Gastroesophageal sphincter (tissue), 4 donors: ENCODE results near the gene GTF2I. TPM values are rescaled to one million over a fixed set of nuclear protein-coding genes. Genes with fewer than 3 reads are reported as not detected.
"Not testable (repeated sequence)": the region's sequence is repeated elsewhere in the genome, so short reads cannot be mapped to it uniquely, and the experiment has no call there.

Experiments
- ATAC-seq: fragments of 150-250 bp; one replicate; pipeline ENCODE4 v1.9.1; 2016; ENCODE audit warnings: mild to moderate bottlenecking, moderate library complexity
- H3K27ac ChIP-seq, 4 donors: fragments of 200-600 bp; sonication (generic) in 3 of 4; 1 replicate in 3 of 4; 2 replicates in 1 of 4; pipeline ENCODE4 v1.5.1; 2016 to 2019
- H3K27me3 ChIP-seq: fragments of 200-600 bp; sonication (generic); one replicate; pipeline ENCODE4 v1.5.1; 2019
- H3K36me3 ChIP-seq, 2 donors: fragments of 200-600 bp; sonication (generic); one replicate each; pipeline ENCODE4 v1.5.1; 2019; ENCODE audit warnings: control low read depth in 1 of 2
- H3K4me1 ChIP-seq, 3 donors: fragments of 200-600 bp; sonication (generic); 1 replicate in 2 of 3; 2 replicates in 1 of 3; pipeline ENCODE4 v1.5.1; 2016 to 2019; ENCODE audit warnings: control low read depth in 2 of 3
- H3K4me3 ChIP-seq, 2 donors: fragments of 200-600 bp; sonication (generic); one replicate each; pipeline ENCODE4 v1.5.1; 2019; ENCODE audit warnings: mild to moderate bottlenecking in 1 of 2, moderate library complexity in 1 of 2
- H3K9me3 ChIP-seq, 3 donors: fragments of 200-600 bp; sonication (generic); one replicate each; pipeline ENCODE4 v1.5.1; 2017 to 2019; ENCODE audit warnings: control low read depth in 2 of 3
- EP300 ChIP-seq: sonication (generic); formaldehyde crosslinking; IDR thresholded peaks from one replicate; pipeline ENCODE4 v1.6.1; 2017; ENCODE audit warnings: antibody characterized with exemption, mild to moderate bottlenecking
- POLR2A ChIP-seq, 2 donors: fragments of 450-650 bp; IDR thresholded peaks; one replicate each; pipeline ENCODE4 v1.6.1; 2017; ENCODE audit warnings: antibody characterized with exemption in 2 of 2, mild to moderate bottlenecking in 2 of 2, moderate library complexity in 1 of 2
- POLR2AphosphoS5 ChIP-seq: sonication (generic); formaldehyde crosslinking; IDR thresholded peaks from one replicate; pipeline ENCODE4 v1.6.1; 2017; ENCODE audit warnings: antibody characterized with exemption
- WGBS, 2 donors: methylation state at CpG; one replicate each; pipeline ENCODE4 v1.1.5; 2018; ENCODE audit warnings: low coverage in 1 of 2; 5-methylcytosine and 5-hydroxymethylcytosine counted together
- total RNA-seq, 4 donors: library from RNA; depleted of rRNA; stranded (reverse); fragments of >200 nt; gene quantifications; one replicate each; pipeline ENCODE4 v1.1.0, GENCODE V29; 2016
- TF ChIP-seq, protein P1 (sequence below), 4 experiments: fragments of 200-600 bp in 2 of 4; fragments of 450-650 bp in 2 of 4; sonication (generic) in 1 of 4; IDR thresholded peaks; one replicate each; pipeline ENCODE4 v1.5.1; 2017 to 2019; ENCODE audit warnings: antibody characterized with exemption in 4 of 4, mild to moderate bottlenecking in 2 of 4, moderate library complexity in 2 of 4

GTF2I gene
- total RNA-seq, 4 donors from 2014 or later, result 116 to 173 (median 154) TPM

DNA sequence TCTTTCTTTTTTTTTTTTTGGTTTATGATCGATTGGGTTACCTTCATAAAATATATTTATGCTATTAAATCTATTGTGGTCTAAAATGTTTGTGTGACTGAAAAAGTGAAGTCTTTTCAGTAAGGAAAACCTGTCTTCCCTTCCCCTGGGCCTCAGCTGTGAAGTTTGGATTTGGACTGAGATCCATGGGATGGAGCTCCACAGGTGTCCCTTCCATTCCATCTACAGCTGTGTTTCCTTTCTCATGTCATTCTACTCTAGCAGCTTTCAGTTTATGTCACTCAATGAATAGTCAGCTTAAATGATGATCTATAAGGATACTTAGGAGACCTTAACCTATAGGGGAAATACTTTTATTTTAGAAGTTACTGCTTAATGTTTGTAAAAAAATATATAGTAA lies 68.3 kb downstream of the GTF2I start:
- TF ChIP-seq POLR2AphosphoS5, result no peak
- TF ChIP-seq, protein P1, sequence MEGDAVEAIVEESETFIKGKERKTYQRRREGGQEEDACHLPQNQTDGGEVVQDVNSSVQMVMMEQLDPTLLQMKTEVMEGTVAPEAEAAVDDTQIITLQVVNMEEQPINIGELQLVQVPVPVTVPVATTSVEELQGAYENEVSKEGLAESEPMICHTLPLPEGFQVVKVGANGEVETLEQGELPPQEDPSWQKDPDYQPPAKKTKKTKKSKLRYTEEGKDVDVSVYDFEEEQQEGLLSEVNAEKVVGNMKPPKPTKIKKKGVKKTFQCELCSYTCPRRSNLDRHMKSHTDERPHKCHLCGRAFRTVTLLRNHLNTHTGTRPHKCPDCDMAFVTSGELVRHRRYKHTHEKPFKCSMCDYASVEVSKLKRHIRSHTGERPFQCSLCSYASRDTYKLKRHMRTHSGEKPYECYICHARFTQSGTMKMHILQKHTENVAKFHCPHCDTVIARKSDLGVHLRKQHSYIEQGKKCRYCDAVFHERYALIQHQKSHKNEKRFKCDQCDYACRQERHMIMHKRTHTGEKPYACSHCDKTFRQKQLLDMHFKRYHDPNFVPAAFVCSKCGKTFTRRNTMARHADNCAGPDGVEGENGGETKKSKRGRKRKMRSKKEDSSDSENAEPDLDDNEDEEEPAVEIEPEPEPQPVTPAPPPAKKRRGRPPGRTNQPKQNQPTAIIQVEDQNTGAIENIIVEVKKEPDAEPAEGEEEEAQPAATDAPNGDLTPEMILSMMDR (IDR thresholded peaks at IDR 0.05), result no peak
- TF ChIP-seq EP300, result no peak
- no peak for TF ChIP-seq POLR2A (IDR thresholded peaks at IDR 0.05)
- H3K9me3 ChIP-seq, result no peaks in the 10 kb centered on the region
- no peak overlapping the region for H3K4me3 ChIP-seq
- H3K27ac ChIP-seq, result peak overlapping the region in 2 of 4 donors; percentile 46 to 48
- WGBS, 2 donors, result 88 to 91% methylated on average over 1 of the region's 1 CpG
- peaks cover 0 to 19% of the 10 kb centered on the region in 2 donors for H3K36me3 ChIP-seq
- H3K27me3 ChIP-seq, result no peaks in the 10 kb centered on the region
- no peak for ATAC-seq
- H3K4me1 ChIP-seq, result peaks cover 0 to 29% (median 0%) of the 10 kb centered on the region in 3 donors

DNA sequence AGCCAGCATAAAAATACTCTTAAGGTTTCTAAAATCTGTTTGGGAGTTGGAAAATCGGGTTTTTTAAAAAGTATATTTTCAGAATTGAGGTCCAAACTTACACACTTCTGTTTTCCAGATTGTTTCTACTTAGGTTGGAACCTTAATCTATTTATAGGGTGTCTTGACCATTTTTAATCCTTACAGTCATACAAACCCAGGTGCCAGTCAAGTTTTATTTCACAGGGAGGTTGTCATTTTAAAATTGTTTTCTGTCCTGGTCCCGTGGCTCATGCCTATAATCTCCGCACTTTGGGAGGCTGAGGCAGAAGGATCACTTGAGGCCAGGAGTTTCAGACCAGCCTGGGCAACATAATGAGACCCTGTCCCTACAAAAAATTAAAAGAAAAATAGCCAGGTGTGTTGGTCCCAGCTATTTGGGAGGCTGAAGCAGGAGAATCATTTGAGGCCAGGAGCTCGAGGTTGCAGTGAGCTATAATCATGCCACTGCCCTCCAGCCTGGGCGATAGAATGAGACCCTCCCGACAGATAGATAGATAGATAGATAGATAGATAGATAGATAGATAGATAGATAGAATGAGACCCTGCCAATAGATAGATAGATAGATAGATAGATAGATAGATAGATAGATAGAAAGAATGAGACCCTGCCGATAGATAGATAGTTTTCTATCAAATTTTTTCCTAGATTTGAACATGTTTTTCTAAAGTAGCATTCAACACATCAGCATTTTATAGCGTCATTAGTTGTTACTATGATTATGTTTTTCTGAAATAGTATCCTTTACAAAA lies 69.0 kb downstream of the GTF2I start:
- no peaks in the 10 kb centered on the region for H3K9me3 ChIP-seq
- H3K36me3 ChIP-seq, result peaks cover 0 to 12% of the 10 kb centered on the region in 2 donors
- 83 to 88% methylated on average over 4 to 8 of the region's 8 CpGs for WGBS, 2 donors
- ATAC-seq, result no peak
- no peak overlapping the region for H3K4me3 ChIP-seq
- H3K27ac ChIP-seq, result peak overlapping the region in 3 of 4 donors; percentile 48 to 67 (median 56)
- peaks cover 0 to 29% (median 0%) of the 10 kb centered on the region in 3 donors for H3K4me1 ChIP-seq
- no peaks in the 10 kb centered on the region for H3K27me3 ChIP-seq
- TF ChIP-seq, protein P1 (IDR thresholded peaks at IDR 0.05), result no peak
- TF ChIP-seq POLR2AphosphoS5 (no peak), EP300 (no peak), POLR2A (IDR thresholded peaks at IDR 0.05) (no peak)

DNA sequence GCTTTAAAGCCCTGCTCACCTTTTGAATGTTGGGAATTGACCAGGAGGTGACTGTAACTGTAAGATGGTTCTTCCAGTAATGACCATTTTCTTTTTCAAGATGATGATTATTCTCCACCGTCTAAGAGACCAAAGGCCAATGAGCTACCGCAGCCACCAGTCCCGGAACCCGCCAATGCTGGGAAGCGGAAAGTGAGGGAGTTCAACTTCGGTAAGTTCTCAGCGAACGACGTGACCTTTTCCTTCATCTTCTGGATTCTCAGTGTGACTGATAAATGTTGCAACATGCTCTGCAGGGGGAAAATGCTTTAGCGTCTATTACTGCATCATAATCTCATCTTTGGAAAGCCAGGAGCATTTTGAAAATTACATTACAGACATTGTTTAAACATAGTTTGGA lies 71.2 kb downstream of the GTF2I start:
- H3K27me3 ChIP-seq, H3K36me3 ChIP-seq, H3K9me3 ChIP-seq, H3K27ac ChIP-seq, H3K4me3 ChIP-seq: not testable (repeated sequence)
- ATAC-seq, result peak; percentile 34
- WGBS, 2 donors, result no CpG with 5 or more reads among the region's 10 CpGs
- H3K4me1 ChIP-seq, result peaks cover 0 to 29% (median 0%) of the 10 kb centered on the region in 3 donors

DNA sequence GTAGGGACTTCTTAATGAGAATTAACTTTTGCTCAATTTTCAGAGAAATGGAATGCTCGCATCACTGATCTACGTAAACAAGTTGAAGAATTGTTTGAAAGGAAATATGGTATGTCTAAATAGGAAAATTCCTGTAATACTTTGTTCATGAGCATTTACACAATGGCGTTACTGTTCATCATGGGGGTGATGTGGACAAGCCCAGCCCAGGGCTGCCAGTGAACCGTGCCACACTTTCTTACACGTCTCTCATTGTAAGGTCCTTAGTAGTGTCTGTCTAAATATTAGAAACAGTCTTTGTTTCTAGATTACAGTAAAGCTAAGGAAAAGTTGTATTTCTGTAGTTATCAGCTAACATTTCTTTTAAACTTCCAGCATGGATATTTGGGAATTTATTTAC lies 72.7 kb downstream of the GTF2I start:
- H3K27me3 ChIP-seq, H3K4me3 ChIP-seq, H3K36me3 ChIP-seq, H3K27ac ChIP-seq, H3K9me3 ChIP-seq: not testable (repeated sequence)
- peak; percentile 66 for ATAC-seq
- WGBS, 2 donors, result no CpG with 5 or more reads among the region's 5 CpGs
- H3K4me1 ChIP-seq, result peaks cover 0 to 22% (median 0%) of the 10 kb centered on the region in 3 donors

DNA sequence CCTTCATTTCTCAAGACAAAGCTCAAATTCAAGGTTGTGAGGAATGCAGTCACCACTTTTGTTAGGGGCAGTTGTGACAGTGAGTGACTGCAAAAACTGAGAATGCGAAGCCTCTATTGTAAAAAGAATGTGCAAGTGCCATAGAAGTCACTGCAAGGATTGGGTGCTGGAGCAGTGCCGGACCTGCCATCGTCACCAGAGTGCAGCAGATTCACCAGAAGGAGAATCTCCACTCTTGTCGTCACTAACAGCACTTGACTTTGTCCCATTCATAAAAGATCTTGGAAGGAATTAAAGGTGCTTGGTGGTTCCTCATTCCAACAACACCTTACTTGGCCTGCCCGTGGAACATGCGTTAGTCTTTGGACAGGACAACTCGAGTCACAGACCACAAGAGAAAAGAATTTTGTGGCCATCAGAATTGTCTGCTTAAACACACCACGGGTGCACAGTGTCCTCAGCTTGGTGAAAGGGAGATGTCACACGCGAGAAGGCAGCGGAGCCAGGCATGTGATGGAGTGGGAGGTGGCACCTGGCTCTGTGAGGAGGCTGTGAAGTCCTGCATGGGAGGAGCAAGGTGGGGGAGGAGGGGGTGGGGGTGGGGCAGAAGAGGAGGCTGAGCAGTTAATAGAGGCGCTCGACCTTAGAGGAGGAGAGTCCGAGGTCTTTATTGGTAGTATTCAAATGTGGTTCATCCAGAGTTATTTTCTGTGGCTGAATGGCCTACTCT lies 82.6 kb downstream of the GTF2I start:
- not testable (repeated sequence) for H3K4me3 ChIP-seq, ATAC-seq, H3K27ac ChIP-seq, H3K27me3 ChIP-seq, H3K9me3 ChIP-seq, H3K36me3 ChIP-seq, H3K4me1 ChIP-seq
- WGBS, 2 donors, result no CpG with 5 or more reads among the region's 14 CpGs

DNA sequence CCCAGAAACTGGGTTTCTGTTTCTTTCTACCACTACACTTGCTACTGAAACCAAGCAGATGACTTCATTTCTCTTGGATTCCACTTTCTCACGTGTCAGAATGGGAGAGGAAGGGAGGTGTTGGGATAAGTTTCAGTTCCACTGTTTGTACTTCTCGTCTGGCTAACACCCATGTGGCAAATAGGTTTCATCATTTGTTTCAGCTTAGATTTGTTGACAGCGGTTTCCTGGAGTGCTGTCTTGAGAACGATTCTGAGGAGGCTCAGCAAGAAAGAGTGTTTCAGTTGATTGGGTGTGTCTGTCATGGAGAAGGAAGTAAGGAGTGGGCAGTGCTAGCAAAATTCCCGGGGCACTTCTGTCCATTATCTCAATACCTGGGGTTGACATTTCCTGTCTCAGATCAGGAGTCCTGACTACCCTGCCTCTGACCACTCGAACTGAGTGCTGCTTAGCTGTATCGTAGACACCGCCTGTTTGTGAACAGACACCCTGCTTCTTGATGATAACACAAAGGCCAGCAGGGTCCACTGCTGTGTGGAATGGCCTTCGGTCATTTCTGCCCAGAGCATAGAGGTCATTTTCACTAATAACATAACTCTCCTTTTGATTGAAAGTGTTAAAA lies 86.5 kb downstream of the GTF2I start:
- H3K9me3 ChIP-seq, H3K36me3 ChIP-seq, H3K27me3 ChIP-seq, H3K4me1 ChIP-seq, H3K4me3 ChIP-seq, H3K27ac ChIP-seq: not testable (repeated sequence)
- no CpG with 5 or more reads among the region's 9 CpGs for WGBS, 2 donors
- ATAC-seq, result peak; percentile 93

DNA sequence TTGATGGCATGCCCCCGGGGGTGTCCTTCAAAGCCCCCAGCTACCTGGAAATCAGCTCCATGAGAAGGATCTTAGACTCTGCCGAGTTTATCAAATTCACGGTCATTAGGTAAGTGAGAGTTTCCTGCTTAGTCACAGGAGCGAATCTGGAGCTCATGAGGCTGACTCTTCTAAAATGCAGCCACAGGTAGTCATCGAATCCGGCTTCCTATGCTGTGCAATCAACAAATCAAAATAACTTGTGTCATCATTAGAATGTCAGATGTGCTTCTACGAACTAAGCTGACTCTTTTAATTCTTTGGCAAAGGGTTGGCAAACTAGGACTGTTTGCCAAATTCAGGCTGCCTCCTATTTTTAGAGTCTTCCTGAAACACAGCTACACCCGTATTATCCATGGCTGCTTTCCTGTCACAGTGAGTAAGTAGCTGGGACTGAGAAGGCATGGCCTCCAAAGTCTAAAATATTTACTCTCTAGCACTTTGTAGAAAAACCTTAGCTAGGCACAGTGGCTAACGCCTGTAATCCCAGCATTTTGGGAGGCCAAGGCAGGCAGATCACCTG lies 96.5 kb downstream of the GTF2I start:
- H3K27ac ChIP-seq, H3K4me1 ChIP-seq, H3K36me3 ChIP-seq, H3K9me3 ChIP-seq, H3K4me3 ChIP-seq, H3K27me3 ChIP-seq: not testable (repeated sequence)
- WGBS, 2 donors, result no CpG with 5 or more reads among the region's 9 CpGs
- ATAC-seq, result peak; percentile 92

DNA sequence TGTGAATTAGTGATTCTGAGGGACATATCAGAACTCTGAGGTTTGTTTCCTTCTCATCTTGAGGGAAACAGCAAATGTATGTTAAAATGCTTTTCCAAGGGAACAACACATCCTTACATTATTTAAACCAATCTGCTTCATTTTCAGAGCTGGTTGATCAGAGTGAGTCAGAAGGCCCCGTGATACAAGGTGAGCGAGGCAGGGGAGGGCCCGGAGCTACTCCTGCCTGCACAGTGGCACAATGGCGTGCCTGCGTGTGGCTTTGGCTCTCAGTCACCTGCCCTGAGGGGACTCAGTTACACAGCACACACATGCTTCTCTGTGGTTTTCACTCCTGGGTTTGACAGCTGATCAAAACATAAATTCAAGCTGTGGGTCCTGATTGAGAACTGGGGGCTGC lies 99.2 kb downstream of the GTF2I start:
- WGBS, 2 donors, result no CpG with 5 or more reads among the region's 5 CpGs
- not testable (repeated sequence) for H3K4me1 ChIP-seq, H3K27ac ChIP-seq, H3K9me3 ChIP-seq, ATAC-seq, H3K36me3 ChIP-seq, H3K27me3 ChIP-seq, H3K4me3 ChIP-seq

DNA sequence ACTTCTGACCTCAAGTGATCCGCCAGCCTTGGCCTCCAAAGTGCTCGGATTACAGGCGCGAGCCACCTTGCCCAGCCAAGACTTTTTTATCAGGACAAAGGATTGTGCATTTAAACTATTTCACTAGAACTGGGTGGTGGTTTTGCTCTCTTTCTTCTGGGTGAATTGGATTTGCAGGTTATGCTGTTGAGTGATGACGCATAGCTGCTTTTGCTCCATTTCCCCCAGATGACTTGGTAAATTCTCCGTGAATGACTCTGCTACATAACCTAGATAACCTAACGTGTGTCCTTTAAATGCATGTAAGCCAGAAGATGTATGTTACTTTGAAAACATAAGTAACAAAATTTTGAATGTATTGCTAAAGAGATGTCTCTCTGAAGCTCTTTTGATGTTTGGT lies 100.8 kb downstream of the GTF2I start:
- H3K27me3 ChIP-seq, H3K36me3 ChIP-seq, H3K27ac ChIP-seq, ATAC-seq, H3K9me3 ChIP-seq, H3K4me3 ChIP-seq, H3K4me1 ChIP-seq: not testable (repeated sequence)
- WGBS, 2 donors, result no CpG with 5 or more reads among the region's 7 CpGs

DNA sequence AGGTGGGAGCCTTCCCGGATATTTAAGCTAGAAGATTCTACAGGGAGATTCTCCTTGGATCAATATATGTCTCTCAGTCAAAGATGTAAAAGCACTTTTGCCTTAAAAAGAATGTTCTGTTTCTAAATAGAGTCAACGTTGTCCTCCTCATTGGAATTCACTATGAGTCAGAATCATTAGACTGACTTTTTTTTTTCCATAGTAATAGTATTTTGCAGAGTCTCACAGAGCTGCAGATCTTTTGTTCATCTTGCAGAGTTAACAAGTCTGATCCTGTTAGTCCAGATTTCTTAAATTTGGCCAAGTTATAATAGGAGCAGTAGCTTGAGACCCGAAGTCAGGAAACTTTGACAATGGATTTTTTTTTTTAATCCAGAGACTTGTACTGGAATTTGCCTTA lies 101.5 kb downstream of the GTF2I start:
- not testable (repeated sequence) for H3K36me3 ChIP-seq, ATAC-seq, H3K4me1 ChIP-seq, H3K9me3 ChIP-seq, H3K4me3 ChIP-seq, H3K27me3 ChIP-seq
- peak overlapping the region in 1 of 4 donors; percentile 46 for H3K27ac ChIP-seq
- no CpG with 5 or more reads among the region's 3 CpGs for WGBS, 2 donors
